IPS-20b (cell line): ENCODE results near the gene ITFG1.
"Not testable (repeated sequence)": the region's sequence is repeated elsewhere in the genome, so short reads cannot be mapped to it uniquely, and the experiment has no call there.

Experiments
- H3K27ac ChIP-seq: one replicate; pipeline ENCODE4 v1.5.1; 2013; ENCODE audit warnings: low read length
- H3K27me3 ChIP-seq: 2 replicates; pipeline ENCODE4 v1.6.1; 2013; ENCODE audit warnings: mild to moderate bottlenecking, low read length, inconsistent platforms; ENCODE audit not compliant: insufficient read depth
- H3K36me3 ChIP-seq: 2 replicates; pipeline ENCODE4 v1.6.1; 2013; ENCODE audit warnings: low read depth, mild to moderate bottlenecking, inconsistent platforms, low read length, moderate library complexity; ENCODE audit not compliant: insufficient read depth
- H3K4me1 ChIP-seq: 2 replicates; pipeline ENCODE4 v1.6.1; 2013; ENCODE audit warnings: mild to moderate bottlenecking, control low read depth, inconsistent platforms, low read length, moderate library complexity; ENCODE audit not compliant: insufficient read depth
- H3K4me3 ChIP-seq: 2 replicates; pipeline ENCODE4 v1.5.1; 2013; ENCODE audit warnings: mild to moderate bottlenecking, low read length, inconsistent platforms
- H3K9ac ChIP-seq: 2 replicates; pipeline ENCODE4 v1.6.1; 2013; ENCODE audit warnings: low read depth, mild to moderate bottlenecking, inconsistent platforms, low read length, moderate library complexity
- H3K9me3 ChIP-seq: 2 replicates; pipeline ENCODE4 v1.6.1; 2013; ENCODE audit warnings: mild to moderate bottlenecking, low read depth, low read length, inconsistent platforms; ENCODE audit not compliant: insufficient read depth

Gene ITFG1

GRCh38 chr16:47363761-47364160 is 97.1 kb downstream of the ITFG1 start:
- Histone ChIP-seq H3K27ac (no peak overlapping the region), H3K27me3 (peaks cover 8% of the 10 kb centered on the region; the same call in 1 of the 2 replicates), H3K9me3 (no peaks in the 10 kb centered on the region), H3K4me1 (peaks cover 23% of the 10 kb centered on the region), H3K4me3 (no peak overlapping the region), H3K9ac (no peak overlapping the region), H3K36me3 (no peaks in the 10 kb centered on the region)

GRCh38 chr16:47359478-47359877 is 101.4 kb downstream of the ITFG1 start:
- Histone ChIP-seq H3K27me3 (no peaks in the 10 kb centered on the region), H3K4me3 (no peak overlapping the region), H3K9ac (no peak overlapping the region), H3K4me1 (peaks cover 5% of the 10 kb centered on the region; the same call in 1 of the 2 replicates), H3K36me3 (no peaks in the 10 kb centered on the region), H3K27ac (no peak overlapping the region), H3K9me3 (no peaks in the 10 kb centered on the region)

- Histone ChIP-seq H3K4me3 (no peak overlapping the region), H3K27ac (no peak overlapping the region), H3K27me3 (no peaks in the 10 kb centered on the region), H3K36me3 (no peaks in the 10 kb centered on the region), H3K9me3 (no peaks in the 10 kb centered on the region), H3K4me1 (peaks cover 2% of the 10 kb centered on the region; the same call in 1 of the 2 replicates), H3K9ac (no peak overlapping the region)
These were observed 102.0 kb downstream of the ITFG1 start for GRCh38 chr16:47358816-47359215.

GRCh38 chr16:47349029-47349428 is 111.8 kb downstream of the ITFG1 start:
- H3K4me1 ChIP-seq, H3K9ac ChIP-seq, H3K27me3 ChIP-seq, H3K36me3 ChIP-seq, H3K4me3 ChIP-seq, H3K27ac ChIP-seq: not testable (repeated sequence)
- peaks cover 13% of the 10 kb centered on the region for H3K9me3 ChIP-seq

GRCh38 chr16:47347021-47347696 is 113.7 kb downstream of the ITFG1 start:
- not testable (repeated sequence) for H3K9ac ChIP-seq, H3K27me3 ChIP-seq, H3K27ac ChIP-seq, H3K4me3 ChIP-seq, H3K36me3 ChIP-seq, H3K4me1 ChIP-seq
- peaks cover 13% of the 10 kb centered on the region for H3K9me3 ChIP-seq

- H3K4me3 ChIP-seq = no peak overlapping the region
- no peaks in the 10 kb centered on the region for H3K27me3 ChIP-seq
- no peaks in the 10 kb centered on the region for H3K4me1 ChIP-seq
- H3K9me3 ChIP-seq = peaks cover 9% of the 10 kb centered on the region
- H3K36me3 ChIP-seq = no peaks in the 10 kb centered on the region; the same call in 1 of the 2 replicates
- H3K27ac ChIP-seq = no peak overlapping the region
- no peak overlapping the region for H3K9ac ChIP-seq
These were observed 118.8 kb downstream of the ITFG1 start for GRCh38 chr16:47342055-47342454.

- H3K9me3 ChIP-seq, H3K27ac ChIP-seq, H3K36me3 ChIP-seq, H3K9ac ChIP-seq, H3K27me3 ChIP-seq, H3K4me1 ChIP-seq, H3K4me3 ChIP-seq: not testable (repeated sequence)
These were observed 130.3 kb downstream of the ITFG1 start for GRCh38 chr16:47330562-47330961.

GRCh38 chr16:47324309-47324708 is 136.6 kb downstream of the ITFG1 start:
- not testable (repeated sequence) for H3K36me3 ChIP-seq, H3K27me3 ChIP-seq, H3K4me1 ChIP-seq, H3K27ac ChIP-seq, H3K9ac ChIP-seq, H3K9me3 ChIP-seq, H3K4me3 ChIP-seq

- Histone ChIP-seq H3K4me1 (peaks cover under 1% of the 10 kb centered on the region; the same call in 1 of the 2 replicates), H3K9me3 (no peaks in the 10 kb centered on the region), H3K27ac (no peak overlapping the region), H3K9ac (no peak overlapping the region), H3K36me3 (no peaks in the 10 kb centered on the region), H3K27me3 (no peaks in the 10 kb centered on the region), H3K4me3 (no peak overlapping the region)
These were observed 137.6 kb downstream of the ITFG1 start for GRCh38 chr16:47323241-47323640.

- Histone ChIP-seq H3K27me3 (no peaks in the 10 kb centered on the region), H3K9me3 (no peaks in the 10 kb centered on the region), H3K27ac (no peak overlapping the region), H3K36me3 (no peaks in the 10 kb centered on the region), H3K4me1 (peaks cover 21% of the 10 kb centered on the region), H3K9ac (no peak overlapping the region), H3K4me3 (no peak overlapping the region)
These were observed 140.1 kb downstream of the ITFG1 start for GRCh38 chr16:47320546-47321310.

- Histone ChIP-seq H3K4me3 (no peak overlapping the region), H3K4me1 (peaks cover 21% of the 10 kb centered on the region), H3K9me3 (no peaks in the 10 kb centered on the region), H3K9ac (no peak overlapping the region), H3K36me3 (no peaks in the 10 kb centered on the region), H3K27ac (no peak overlapping the region), H3K27me3 (no peaks in the 10 kb centered on the region)
These were observed 143.2 kb downstream of the ITFG1 start for GRCh38 chr16:47317465-47318240.
